ENCODE measurements around the gene WNT5B.
A peak's percentile ranks its signal among the peaks of the same experiment; 100 is the strongest.

The WNT5B gene

DNA sequence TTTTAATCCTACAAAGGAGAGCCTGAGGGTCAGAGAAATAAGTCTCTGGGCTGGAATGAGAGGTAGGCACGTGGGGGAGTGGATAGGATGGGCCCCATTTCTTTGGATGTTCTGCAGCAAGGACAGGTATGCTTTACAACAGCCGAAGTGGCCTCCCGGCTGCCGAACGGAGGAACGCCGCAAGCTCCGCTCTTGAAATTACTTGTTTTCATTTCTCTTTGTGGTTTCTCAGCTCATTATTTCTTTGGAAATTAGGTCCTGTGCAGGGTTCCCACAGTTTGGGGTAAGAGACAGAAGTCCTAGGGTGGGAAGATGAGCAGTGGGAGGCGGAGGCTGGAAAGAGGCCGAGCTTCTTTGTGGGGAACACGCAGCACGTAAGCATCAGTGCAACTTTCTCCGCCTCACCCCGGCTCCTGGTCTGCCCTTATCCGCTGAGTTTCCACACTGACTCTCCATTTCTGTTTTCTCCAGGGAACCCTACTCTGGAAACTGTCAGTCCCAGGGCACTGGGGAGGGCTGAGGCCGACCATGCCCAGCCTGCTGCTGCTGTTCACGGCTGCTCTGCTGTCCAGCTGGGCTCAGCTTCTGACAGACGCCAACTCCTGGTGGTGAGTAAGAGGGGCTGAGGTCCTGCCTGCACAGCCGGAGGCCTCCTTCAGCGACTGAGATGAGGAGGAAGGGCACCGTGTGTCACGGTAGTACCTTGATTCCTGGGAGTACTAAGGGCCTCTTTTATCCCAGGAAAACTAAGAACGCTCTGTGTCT lies 2.0 kb downstream of the WNT5B start:
- no peak for DNase-seq

DNA sequence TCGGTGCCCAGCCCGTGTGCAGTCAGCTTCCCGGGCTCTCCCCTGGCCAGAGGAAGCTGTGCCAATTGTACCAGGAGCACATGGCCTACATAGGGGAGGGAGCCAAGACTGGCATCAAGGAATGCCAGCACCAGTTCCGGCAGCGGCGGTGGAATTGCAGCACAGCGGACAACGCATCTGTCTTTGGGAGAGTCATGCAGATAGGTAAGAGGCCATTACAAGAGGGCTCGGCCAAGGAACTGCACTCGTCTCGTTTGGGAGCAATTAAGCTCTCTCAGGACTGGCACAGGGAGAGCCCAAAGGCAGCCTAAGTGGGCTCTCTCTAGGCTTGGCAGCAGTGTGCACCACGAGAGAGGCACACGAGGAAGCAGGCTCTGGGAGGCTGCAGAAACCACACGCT lies 3.7 kb downstream of the WNT5B start:
- no peak for DNase-seq

DNA sequence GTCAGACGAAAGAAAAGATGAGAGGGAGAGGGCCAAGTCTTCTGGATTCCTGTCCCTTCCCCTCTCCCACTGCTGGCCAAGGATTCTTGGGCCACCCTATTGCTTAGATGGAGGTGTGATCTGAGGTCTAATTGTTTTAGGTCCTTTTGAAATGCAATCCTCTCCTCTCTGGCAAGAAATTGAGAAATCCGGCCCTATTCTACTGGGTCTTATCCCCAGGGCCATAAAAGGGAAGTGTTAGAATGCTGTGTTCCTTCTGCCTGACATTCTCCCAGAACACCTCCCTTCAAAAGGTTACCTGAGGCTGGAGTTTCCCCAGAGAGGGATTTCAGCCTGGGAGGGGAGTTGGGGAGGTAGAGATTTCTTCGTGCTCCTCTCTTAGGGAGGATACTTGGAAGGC lies 4.4 kb downstream of the WNT5B start:
- no peak for DNase-seq

DNA sequence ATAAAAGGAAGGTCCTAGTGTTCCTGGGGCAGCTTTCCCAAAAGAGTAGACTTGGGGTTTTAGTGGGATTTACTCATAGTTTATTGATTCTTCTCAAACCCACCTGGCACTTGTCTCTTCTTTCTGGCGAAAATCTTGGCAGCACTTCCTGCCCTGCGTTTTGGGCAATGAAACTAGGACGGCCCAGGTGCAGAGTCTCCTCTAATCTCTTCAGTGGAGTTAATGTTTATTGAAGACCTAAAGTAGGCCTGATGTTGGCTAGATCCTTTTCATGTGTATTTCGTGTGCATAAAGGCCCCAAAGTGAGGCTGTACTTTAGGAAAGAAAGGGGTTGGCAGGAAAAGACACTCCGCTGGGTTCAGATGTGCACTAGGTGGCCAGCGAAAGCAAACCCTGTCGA lies 5.1 kb downstream of the WNT5B start:
- no peak for DNase-seq

DNA sequence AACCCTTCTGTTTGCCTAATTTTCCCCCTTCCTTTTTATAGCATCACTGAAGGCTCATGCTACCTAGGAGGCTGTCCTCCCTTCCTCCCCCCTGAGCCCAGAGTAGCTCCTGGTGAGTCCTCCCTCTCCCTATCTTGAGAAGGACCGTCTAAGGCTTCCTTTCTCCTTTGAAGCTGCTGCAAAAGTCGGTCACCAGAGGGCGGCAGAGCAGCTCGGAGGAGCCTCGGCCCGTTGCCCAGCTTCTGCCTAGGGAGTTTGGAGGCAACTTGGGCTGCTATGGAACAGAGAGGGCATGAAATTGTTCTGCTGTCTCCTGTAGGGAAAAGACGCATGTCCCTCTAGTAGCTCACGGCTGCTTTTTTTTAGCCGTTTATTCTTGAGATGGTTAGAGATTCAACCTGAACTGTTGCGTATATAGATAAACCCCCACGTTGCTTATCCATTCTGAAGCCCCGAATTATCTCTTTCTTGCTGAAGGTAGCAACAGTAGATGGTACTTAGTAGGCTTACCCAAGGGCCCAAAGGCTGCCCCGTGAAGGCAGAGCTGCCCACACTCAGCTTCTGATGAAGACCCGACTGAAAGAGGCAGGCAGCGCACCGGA lies 5.7 kb downstream of the WNT5B start:
- DNase-seq = peak; percentile 43 to 61

DNA sequence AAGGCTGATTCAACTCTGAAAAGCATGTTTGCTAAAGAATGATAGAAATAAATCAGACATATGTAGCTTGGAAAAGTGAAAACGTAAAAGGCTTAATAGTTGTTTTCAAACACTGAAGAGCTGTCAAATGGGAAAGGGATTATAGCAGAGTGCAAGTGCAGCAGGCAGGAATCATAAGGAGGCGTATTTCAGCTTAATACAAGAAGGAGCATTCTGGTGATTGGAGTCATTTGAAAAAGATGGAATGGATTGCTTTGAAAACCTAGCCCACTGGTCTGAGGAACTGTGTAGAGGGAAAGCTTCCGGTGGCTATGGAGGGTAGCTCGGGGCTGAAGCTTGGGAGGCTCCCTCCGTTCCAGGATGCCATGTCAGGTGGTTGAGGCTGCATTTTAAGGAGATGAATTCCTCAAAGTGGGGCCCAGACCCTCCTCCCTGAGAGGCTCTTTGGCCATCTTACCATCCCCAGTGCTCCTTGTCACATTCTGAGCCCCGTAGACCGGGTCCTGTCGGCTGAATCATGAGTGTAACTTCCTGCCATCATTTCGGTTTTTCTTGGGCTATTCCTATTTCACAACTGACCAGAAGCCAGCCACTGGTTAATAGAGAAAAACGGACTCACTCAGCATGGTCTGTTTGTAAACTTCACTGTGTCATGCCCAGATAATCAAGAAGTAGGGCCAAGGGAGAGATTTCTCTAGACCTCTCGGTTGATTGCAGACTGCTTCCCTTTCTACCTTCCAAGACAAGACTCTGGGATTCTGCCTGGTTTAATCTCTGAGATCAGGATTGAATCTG lies 6.5 kb downstream of the WNT5B start:
- no peak for DNase-seq

DNA sequence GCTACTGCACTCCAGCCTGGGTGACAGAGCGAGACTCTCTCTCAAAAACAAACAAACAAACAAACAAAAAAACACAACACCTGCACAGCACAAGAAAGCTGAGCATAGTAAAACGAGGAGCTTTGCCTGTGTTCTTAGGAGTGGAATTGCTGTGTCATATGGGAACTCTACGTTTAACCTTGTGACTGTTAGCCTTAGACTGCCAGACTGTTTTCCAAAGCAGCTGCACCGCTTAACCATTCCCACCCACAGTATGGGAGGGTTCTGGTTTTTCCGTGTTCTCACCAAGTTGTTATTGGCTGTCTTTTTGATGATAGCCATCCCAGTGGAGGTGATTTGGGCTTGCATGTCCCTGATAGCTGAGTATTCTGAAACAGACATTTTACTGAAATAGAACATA lies 9.2 kb downstream of the WNT5B start:
- DNase-seq = no peak

DNA sequence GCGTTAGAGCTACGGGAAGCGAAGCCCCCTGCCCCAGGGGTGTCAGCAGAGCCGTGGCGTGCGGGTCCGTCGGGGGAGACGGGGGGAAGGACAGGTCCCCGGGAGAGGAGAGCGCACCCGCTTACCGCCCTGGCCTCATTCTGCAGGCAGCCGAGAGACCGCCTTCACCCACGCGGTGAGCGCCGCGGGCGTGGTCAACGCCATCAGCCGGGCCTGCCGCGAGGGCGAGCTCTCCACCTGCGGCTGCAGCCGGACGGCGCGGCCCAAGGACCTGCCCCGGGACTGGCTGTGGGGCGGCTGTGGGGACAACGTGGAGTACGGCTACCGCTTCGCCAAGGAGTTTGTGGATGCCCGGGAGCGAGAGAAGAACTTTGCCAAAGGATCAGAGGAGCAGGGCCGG lies 10.5 kb downstream of the WNT5B start:
- DNase-seq = no peak

DNA sequence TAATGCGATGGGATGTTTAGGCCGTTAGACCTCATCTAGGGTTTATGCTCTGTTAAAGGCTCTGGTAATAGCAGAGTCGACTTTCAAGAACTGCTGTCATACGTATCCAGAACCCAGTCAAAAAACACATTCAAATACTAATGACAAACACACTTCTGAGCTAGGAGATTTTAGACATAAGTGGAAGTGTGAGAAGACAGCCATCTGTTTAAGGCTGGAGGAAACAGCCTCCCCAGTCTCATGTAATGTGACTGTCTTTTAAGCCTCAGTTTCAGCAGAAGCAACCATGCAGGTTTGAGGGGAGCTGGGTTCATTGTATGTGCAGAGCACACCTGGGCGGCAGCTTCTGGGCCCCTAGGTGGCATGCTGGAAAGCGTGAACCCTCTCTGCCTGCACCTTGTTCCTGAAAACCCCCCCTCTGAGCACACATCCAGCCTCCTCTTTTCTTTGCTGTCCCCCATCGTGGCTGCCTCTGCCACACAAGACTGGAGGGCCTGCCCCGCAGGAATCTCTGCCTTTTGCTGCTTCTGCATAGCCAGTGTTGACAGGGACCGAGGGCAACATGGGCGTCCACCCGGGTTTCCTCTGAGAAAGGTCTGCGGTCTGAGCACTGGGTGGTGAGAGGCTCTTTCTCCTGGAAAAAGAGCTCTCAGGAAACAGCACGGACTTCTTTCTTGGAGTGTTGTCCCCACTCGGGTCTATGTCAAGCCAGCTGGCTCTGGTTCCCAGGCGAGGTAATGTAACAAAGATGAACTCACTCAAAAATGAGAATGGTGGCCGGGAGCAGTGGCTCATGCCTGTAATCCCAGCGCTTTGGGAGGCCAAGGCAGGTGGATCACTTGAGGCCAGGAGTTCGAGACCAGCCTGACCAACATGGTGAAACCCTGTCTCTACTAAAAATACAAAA lies 11.6 kb downstream of the WNT5B start:
- no peak for DNase-seq

DNA sequence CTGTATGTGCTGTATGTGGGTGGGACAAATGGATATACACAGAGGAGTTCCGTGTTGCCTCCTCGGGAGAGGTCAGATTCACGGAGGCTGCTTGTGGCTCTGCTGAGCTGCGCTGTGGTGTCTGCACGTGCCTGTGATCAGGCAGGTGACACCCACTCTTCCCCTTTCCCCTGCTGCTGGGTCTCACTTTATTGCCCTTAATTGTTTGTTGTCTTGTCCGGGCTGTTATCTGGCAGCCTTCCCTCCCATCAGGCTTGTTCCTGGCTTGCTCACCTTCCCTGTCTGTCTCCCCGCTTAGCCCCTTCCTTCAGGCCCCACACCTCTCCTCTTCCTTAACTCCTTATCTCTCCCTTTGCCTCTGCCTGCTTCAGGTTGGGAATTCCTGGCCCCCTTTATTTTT lies 13.5 kb downstream of the WNT5B start:
- DNase-seq = no peak

DNA sequence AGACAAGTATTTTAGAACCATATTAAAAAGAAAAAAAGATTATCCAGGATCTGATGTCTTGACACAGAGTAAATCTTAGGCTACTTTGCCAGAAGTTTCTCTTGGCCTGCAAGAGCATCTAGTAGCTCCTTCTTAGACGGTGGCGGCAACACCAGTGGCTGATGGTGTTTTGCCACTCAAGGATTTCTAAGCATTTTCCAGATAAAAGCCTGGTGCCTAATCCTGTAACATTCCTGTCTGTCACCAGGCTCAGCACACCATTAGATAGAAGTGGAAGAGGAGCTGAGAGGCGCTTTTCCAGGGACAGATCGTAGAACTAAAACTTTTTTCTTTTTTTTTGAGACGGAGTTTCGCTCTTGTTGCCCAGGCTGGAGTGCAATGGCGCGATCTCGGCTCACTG lies 14.0 kb downstream of the WNT5B start:
- no peak for DNase-seq

DNA sequence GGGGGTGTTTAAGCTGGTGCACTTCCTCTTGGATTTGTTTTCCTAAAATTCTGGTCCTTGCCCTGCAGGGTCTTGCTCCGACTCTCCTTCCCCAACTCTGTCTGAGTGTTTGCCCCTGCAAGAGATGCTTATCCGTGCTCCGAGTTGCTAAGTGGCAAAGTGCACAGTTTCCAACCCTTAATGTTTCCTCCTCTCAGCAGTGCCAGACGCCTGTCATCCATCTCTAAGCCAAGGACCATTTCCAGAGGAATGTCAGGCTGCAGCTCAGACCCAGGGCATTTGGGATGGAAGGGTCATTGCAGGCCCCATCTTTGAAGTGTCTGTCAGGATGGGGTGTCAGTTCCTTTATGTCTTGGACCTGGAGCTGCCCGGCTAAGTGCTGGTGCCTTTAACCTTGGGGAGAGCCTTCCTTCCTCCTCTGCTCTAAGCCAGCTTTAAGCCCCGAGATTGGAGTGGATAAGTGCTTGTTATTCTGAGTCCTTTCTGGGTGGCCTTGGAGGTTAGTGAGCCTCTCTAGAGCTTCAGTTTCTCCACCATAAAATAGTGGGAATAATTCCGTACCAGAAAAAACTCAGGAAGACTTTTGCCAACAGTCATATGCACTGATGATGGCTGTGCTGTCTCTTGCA lies 15.0 kb downstream of the WNT5B start:
- DNase-seq = no peak

DNA sequence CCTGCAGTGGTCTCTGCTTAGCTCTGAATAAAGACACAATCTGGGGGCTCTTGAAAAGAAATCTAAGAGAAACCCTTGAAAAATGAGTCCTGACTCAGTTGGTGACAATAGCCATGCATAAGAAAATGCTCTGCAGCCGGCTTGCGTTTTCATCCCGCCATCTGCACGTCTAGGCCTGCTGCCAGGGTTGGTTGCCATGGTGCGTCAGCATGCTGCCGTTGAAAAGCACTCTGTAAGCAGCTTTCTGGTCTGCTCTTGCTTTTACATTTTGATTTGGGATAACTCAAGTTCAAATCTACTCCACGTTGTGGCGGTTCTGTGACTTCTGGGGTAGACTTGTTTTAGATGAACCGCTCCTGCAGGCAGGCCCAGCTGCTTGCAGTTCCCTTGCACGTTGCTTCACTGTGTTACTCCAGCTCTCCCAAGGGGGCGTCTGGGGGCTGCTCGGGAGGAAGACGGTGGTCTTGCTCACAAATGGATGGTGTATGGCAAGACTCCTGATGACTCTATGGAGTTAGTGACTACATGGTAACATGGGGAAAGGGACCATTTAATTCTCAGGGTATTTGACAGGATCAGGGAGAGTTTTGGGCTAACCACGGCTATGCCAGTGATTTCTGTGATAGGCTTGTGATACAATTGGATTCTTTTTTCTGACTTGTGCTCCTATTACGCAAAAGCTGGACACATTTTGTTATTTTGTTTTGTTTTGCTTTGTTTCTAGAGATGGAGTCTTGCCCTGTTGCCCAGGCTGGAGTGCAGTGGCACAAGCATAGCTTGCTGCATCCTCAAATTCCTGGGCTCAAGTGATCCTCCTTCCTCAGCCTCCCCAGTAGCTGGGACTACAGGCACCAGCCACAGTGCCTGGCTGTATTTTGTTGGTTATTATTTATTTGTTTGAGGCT lies 15.8 kb downstream of the WNT5B start:
- DNase-seq = no peak

DNA sequence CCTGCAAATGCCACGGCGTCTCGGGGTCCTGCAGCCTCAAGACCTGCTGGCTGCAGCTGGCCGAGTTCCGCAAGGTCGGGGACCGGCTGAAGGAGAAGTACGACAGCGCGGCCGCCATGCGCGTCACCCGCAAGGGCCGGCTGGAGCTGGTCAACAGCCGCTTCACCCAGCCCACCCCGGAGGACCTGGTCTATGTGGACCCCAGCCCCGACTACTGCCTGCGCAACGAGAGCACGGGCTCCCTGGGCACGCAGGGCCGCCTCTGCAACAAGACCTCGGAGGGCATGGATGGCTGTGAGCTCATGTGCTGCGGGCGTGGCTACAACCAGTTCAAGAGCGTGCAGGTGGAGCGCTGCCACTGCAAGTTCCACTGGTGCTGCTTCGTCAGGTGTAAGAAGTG lies 16.8 kb downstream of the WNT5B start:
- DNase-seq = no peak

DNA sequence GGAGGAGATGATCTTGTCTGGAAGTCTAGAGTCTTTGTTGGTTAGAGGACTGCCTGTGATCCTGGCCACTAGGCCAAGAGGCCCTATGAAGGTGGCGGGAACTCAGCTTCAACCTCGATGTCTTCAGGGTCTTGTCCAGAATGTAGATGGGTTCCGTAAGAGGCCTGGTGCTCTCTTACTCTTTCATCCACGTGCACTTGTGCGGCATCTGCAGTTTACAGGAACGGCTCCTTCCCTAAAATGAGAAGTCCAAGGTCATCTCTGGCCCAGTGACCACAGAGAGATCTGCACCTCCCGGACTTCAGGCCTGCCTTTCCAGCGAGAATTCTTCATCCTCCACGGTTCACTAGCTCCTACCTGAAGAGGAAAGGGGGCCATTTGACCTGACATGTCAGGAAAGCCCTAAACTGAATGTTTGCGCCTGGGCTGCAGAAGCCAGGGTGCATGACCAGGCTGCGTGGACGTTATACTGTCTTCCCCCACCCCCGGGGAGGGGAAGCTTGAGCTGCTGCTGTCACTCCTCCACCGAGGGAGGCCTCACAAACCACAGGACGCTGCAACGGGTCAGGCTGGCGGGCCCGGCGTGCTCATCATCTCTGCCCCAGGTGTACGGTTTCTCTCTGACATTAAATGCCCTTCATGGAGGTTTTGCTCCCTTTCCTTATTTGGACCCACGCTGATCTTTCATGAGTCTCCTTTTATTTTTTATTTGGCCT lies 17.7 kb downstream of the WNT5B start:
- DNase-seq = no peak

DNA sequence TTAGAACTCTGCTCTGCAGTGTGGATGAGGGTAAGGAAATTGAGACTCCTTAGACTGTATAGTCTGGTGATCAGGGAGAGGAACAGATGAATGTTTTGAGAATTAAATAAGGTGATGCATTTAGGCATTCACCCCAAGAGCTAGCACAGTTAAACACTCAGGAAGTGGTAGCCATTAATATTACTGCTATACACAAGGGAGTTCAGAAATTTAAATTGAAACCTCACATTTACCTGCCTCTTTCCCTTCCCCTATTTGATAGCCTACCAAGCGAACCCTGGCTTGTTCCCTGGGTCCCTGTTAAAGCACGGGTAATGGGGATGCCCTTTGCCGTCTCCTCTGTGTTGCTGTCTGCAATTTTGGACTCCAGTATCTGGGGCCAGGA lies 18.2 kb downstream of the WNT5B start:
- no peak for DNase-seq

DNA sequence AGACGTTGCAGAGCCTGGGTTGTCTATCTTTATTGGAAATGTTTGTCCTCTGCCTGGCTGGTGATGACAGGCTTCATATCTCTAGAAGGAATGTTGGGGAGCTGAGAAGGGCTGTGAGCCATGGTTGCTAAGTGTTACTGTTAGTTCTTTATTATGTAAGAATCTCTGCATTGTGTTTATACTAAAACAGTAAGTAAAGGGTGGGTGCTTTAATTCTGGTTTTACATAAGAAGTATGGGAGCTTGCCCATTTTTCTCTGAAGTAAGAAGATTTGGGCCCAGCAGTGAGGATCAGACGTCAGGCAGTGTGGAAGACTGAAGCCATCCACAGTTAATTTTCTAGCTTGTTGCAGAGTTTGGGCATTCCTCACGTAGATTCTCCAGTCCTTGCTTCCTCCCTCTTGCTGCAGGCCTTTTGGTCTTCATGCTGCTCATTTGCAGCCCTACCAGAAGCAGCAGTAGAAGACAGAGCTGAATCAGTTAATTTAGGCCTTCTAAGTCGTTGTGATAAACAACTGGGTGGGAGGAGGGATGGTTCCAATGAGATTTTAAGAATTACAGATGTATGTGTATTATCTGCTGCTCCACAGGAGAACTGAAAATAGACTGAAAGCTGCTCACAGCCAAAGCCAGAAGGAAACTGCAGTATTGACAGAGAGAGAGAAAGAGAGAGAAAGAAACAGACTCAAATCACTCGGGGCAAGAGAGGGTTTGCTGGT lies 21.4 kb downstream of the WNT5B start:
- no peak for DNase-seq

DNA sequence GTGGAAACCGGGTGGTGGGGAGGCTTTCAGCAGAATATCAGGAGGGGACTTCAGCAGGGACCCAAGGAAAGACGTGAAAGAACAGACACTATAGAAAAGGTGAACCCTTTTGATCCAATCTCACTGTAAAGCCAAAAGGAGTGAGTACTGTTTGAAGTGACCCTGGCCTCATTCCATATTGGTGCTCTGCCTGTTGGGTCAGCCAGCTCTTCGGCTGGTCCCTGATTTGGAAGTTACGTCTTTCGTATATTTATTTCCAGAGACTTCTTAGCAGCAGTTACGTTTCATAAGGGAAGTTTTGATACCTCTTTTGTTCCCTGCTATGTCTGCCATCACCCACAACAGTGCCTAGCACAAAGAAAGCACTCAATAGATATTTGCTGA lies 21.9 kb downstream of the WNT5B start:
- DNase-seq = no peak

DNA sequence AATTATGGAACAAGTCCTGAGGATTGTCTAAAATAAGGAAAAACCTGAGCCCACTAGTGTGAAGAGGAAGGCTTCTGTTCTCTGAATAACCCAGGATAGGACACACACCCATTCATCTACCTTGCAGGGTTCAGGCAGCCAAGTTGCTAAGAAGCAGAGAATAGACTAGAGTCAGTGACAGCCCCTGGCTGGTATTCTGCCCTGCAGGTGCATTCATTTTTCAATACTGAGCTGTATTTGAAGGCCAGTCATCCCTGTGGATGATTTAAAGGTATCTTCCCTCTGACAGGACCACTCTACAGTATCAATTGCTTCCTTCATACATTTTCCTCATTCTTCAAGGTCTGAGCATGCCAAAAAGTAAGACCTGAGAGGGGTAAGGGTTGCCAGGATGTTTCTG lies 22.9 kb downstream of the WNT5B start:
- no peak for DNase-seq

DNA sequence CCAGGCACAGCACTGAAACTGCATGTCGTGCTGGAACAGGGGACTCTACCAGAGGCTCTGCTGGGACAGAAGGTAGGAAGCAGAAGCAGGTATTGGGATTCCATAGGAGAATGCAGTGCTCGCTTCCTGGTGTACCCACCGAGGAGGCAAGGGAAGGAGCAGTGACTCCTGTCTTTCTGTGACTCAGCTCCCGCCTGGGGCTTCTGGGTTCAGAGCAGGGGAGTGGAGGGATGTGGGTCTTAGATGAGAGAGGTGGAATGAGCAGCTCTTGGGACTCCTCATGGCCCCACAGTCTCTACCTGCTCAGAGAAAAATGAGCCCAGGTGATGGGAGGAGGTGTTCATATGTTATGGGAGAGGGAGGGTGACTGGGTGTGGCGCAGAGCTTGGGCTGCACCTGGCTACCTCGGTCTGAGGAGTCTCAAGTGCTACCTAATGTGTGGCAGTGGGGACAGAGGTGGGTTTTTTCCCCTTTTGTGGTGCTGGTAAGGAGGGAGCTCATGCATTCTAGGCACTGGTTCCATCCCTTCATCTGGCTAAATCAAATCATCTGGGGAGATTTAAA lies 26.3 kb downstream of the WNT5B start:
- no peak for DNase-seq

Measured in Kasumi-1 (cell line).